Activated naive CD8-positive, alpha-beta T cell treated with anti-CD3 and anti-CD28 coated beads, Interleukin-2, amount 50 U/mL, for 24 hours (primary cell): Measurements from ENCODE around the gene TAF7L.

ENCODE experiments used
- ATAC-seq: fragments of 150-1000 bp; cut with Tn5 transposase; one replicate; pipeline ENCODE4 v1.10.0; 2021
- DNase-seq: peaks from one replicate; pipeline ENCODE4 v3.0.0; 2021
- H3K27ac Mint-ChIP-seq: one replicate; pipeline ENCODE4 v1.8.0; 2021; ENCODE audit warnings: mild to moderate bottlenecking, mixed read lengths
- H3K27me3 Mint-ChIP-seq: one replicate; pipeline ENCODE4 v1.8.0; 2021; ENCODE audit warnings: mixed read lengths
- H3K36me3 Mint-ChIP-seq: one replicate; pipeline ENCODE4 v1.8.0; 2021; ENCODE audit warnings: low read depth, mixed read lengths
- H3K4me1 Mint-ChIP-seq: one replicate; pipeline ENCODE4 v1.8.0; 2021; ENCODE audit warnings: mixed read lengths
- H3K4me3 Mint-ChIP-seq: one replicate; pipeline ENCODE4 v1.8.0; 2021; ENCODE audit warnings: mild to moderate bottlenecking, moderate library complexity, mixed read lengths
- H3K9me3 Mint-ChIP-seq: one replicate; pipeline ENCODE4 v1.8.0; 2021; ENCODE audit warnings: mixed read lengths

Gene TAF7L

GRCh38 chrX:101252634-101253033, 38.5 kb downstream of the TAF7L start:
- no peak overlapping the region for H3K27ac Mint-ChIP-seq
- DNase-seq (no peak), ATAC-seq (no peak)
- peaks cover 3% of the 10 kb centered on the region for H3K4me1 Mint-ChIP-seq
- H3K4me3 Mint-ChIP-seq, result no peak overlapping the region
- H3K27me3 Mint-ChIP-seq, result no peaks in the 10 kb centered on the region
- H3K9me3 Mint-ChIP-seq, result no peaks in the 10 kb centered on the region
- peaks cover 1% of the 10 kb centered on the region for H3K36me3 Mint-ChIP-seq

GRCh38 chrX:101241531-101241930, 49.6 kb downstream of the TAF7L start:
- DNase-seq, result no peak
- Mint-ChIP-seq H3K36me3 (no peaks in the 10 kb centered on the region), H3K4me1 (no peaks in the 10 kb centered on the region), H3K9me3 (no peaks in the 10 kb centered on the region), H3K4me3 (no peak overlapping the region), H3K27ac (no peak overlapping the region), H3K27me3 (no peaks in the 10 kb centered on the region)
- ATAC-seq, result no peak

- no peak for DNase-seq
- no peak overlapping the region for H3K27ac Mint-ChIP-seq
- H3K4me1 Mint-ChIP-seq, result no peaks in the 10 kb centered on the region
- H3K9me3 Mint-ChIP-seq, result no peaks in the 10 kb centered on the region
- no peak overlapping the region for H3K4me3 Mint-ChIP-seq
- ATAC-seq, result no peak
- H3K27me3 Mint-ChIP-seq, result no peaks in the 10 kb centered on the region
- no peaks in the 10 kb centered on the region for H3K36me3 Mint-ChIP-seq
Measured at GRCh38 chrX:101237041-101237440, 54.1 kb downstream of the TAF7L start.

- Mint-ChIP-seq H3K4me3 (no peak overlapping the region), H3K27me3 (no peaks in the 10 kb centered on the region), H3K9me3 (no peaks in the 10 kb centered on the region), H3K27ac (no peak overlapping the region), H3K36me3 (no peaks in the 10 kb centered on the region), H3K4me1 (no peaks in the 10 kb centered on the region)
- no peak for DNase-seq
- ATAC-seq, result no peak
Measured at GRCh38 chrX:101232316-101232715, 58.8 kb downstream of the TAF7L start.

- Mint-ChIP-seq H3K27me3 (no peaks in the 10 kb centered on the region), H3K9me3 (no peaks in the 10 kb centered on the region), H3K4me1 (no peaks in the 10 kb centered on the region), H3K4me3 (no peak overlapping the region), H3K27ac (no peak overlapping the region), H3K36me3 (no peaks in the 10 kb centered on the region)
- DNase-seq (no peak), ATAC-seq (no peak)
Measured at GRCh38 chrX:101231080-101231479, 60.1 kb downstream of the TAF7L start.

- no peak overlapping the region for H3K27ac Mint-ChIP-seq
- no peak for DNase-seq
- no peak overlapping the region for H3K4me3 Mint-ChIP-seq
- H3K36me3 Mint-ChIP-seq, result no peaks in the 10 kb centered on the region
- ATAC-seq, result no peak
- no peaks in the 10 kb centered on the region for H3K4me1 Mint-ChIP-seq
- H3K27me3 Mint-ChIP-seq, result no peaks in the 10 kb centered on the region
- H3K9me3 Mint-ChIP-seq, result no peaks in the 10 kb centered on the region
Measured at GRCh38 chrX:101230636-101231035, 60.5 kb downstream of the TAF7L start.

- Mint-ChIP-seq H3K36me3 (no peaks in the 10 kb centered on the region), H3K4me3 (no peak overlapping the region), H3K9me3 (no peaks in the 10 kb centered on the region), H3K27ac (no peak overlapping the region), H3K4me1 (no peaks in the 10 kb centered on the region), H3K27me3 (no peaks in the 10 kb centered on the region)
- no peak for DNase-seq
- no peak for ATAC-seq
Measured at GRCh38 chrX:101229170-101229569, 62.0 kb downstream of the TAF7L start.

- no peak for DNase-seq
- no peak for ATAC-seq
- Mint-ChIP-seq H3K27ac (no peak overlapping the region), H3K36me3 (no peaks in the 10 kb centered on the region), H3K4me3 (no peak overlapping the region), H3K9me3 (no peaks in the 10 kb centered on the region), H3K27me3 (no peaks in the 10 kb centered on the region), H3K4me1 (peaks cover 8% of the 10 kb centered on the region)
Measured at GRCh38 chrX:101223226-101223625, 67.9 kb downstream of the TAF7L start.

GRCh38 chrX:101220662-101221260, 70.4 kb downstream of the TAF7L start:
- no peak overlapping the region for H3K4me3 Mint-ChIP-seq
- no peaks in the 10 kb centered on the region for H3K9me3 Mint-ChIP-seq
- H3K27me3 Mint-ChIP-seq, result no peaks in the 10 kb centered on the region
- H3K4me1 Mint-ChIP-seq, result peaks cover 8% of the 10 kb centered on the region
- no peak for ATAC-seq
- H3K36me3 Mint-ChIP-seq, result no peaks in the 10 kb centered on the region
- DNase-seq, result no peak
- no peak overlapping the region for H3K27ac Mint-ChIP-seq

GRCh38 chrX:101219864-101220346, 71.2 kb downstream of the TAF7L start:
- ATAC-seq (no peak), DNase-seq (no peak)
- Mint-ChIP-seq H3K27ac (no peak overlapping the region), H3K4me1 (peaks cover 11% of the 10 kb centered on the region), H3K36me3 (no peaks in the 10 kb centered on the region), H3K27me3 (no peaks in the 10 kb centered on the region), H3K4me3 (no peak overlapping the region), H3K9me3 (no peaks in the 10 kb centered on the region)

GRCh38 chrX:101219116-101219863, 71.8 kb downstream of the TAF7L start, which contains the start of gene DRP2:
DRP2 (plus strand) TSS chrX:101219786; CDS start chrX:101231648, 11,862 bp downstream.
- DNase-seq, result no peak
- ATAC-seq, result no peak
- peaks cover 11% of the 10 kb centered on the region for H3K4me1 Mint-ChIP-seq
- H3K9me3 Mint-ChIP-seq, result no peaks in the 10 kb centered on the region
- H3K4me3 Mint-ChIP-seq, result no peak within 1 kb of the TSS
- H3K36me3 Mint-ChIP-seq, result no peaks in the 10 kb centered on the region
- H3K27ac Mint-ChIP-seq, result no peak within 1 kb of the TSS
- H3K27me3 Mint-ChIP-seq, result no peaks in the 10 kb centered on the region
